SJCRH30 (cell line): Measurements from ENCODE around the gene NPM1. TPM values are rescaled to one million over a fixed set of nuclear protein-coding genes. Genes with fewer than 3 reads are reported as not detected.
"Not testable (repeated sequence)": the region's sequence is repeated elsewhere in the genome, so short reads cannot be mapped to it uniquely, and the experiment has no call there.

Experiments used
- DNase-seq, 2 experiments: peaks; one replicate each; pipeline ENCODE4 v3.0.0-alpha.2; 2015 to 2020
- H3K27ac ChIP-seq: fragments of 250-450 bp; sonication (Bioruptor Pico); 2 replicates; pipeline ENCODE4 v1.5.1; 2020; ENCODE audit warnings: mild to moderate bottlenecking, moderate library complexity
- H3K27me3 ChIP-seq: fragments of 250-450 bp; sonication (Bioruptor Pico); 2 replicates; pipeline ENCODE4 v1.5.1; 2020; ENCODE audit warnings: mild to moderate bottlenecking, moderate library complexity
- H3K36me3 ChIP-seq: fragments of 250-450 bp; sonication (Bioruptor Pico); 2 replicates; pipeline ENCODE4 v1.5.1; 2020; ENCODE audit warnings: mild to moderate bottlenecking, moderate library complexity
- H3K4me1 ChIP-seq: fragments of 250-450 bp; sonication (Bioruptor Pico); 2 replicates; pipeline ENCODE4 v1.5.1; 2020; ENCODE audit warnings: mild to moderate bottlenecking, moderate library complexity
- H3K4me3 ChIP-seq: fragments of 250-450 bp; sonication (Bioruptor Pico); 2 replicates; pipeline ENCODE4 v1.5.1; 2020; ENCODE audit warnings: mild to moderate bottlenecking, moderate library complexity
- H3K9me3 ChIP-seq: fragments of 250-450 bp; sonication (Bioruptor Pico); replicated peaks from 2 replicates; pipeline ENCODE4 v1.5.1; 2020; ENCODE audit warnings: mild to moderate bottlenecking, moderate library complexity
- total RNA-seq: library from RNA; depleted of rRNA; stranded (reverse); fragments of >200 nt; shearing (Covaris generic); gene quantifications from 2 replicates; pipeline ENCODE4 v1.2.3, GENCODE V29; 2014

NPM1 gene
- total RNA-seq, 1 experiment from 2014 or later, result 3,269 TPM

- no peaks in the 10 kb centered on the region for H3K27me3 ChIP-seq
- H3K27ac ChIP-seq, result no peak overlapping the region
- DNase-seq, result no peak
- H3K36me3 ChIP-seq, result peaks cover 73% of the 10 kb centered on the region
- H3K4me3 ChIP-seq, result no peak overlapping the region
- 0 out of 2 replicates have a peak, but pooled peaks cover 3% of the 10 kb centered on the region for H3K4me1 ChIP-seq
- no peaks in the 10 kb centered on the region for H3K9me3 ChIP-seq
Observed at GRCh38 chr5:171412186-171412585, 24.5 kb downstream of the NPM1 start.

DNA sequence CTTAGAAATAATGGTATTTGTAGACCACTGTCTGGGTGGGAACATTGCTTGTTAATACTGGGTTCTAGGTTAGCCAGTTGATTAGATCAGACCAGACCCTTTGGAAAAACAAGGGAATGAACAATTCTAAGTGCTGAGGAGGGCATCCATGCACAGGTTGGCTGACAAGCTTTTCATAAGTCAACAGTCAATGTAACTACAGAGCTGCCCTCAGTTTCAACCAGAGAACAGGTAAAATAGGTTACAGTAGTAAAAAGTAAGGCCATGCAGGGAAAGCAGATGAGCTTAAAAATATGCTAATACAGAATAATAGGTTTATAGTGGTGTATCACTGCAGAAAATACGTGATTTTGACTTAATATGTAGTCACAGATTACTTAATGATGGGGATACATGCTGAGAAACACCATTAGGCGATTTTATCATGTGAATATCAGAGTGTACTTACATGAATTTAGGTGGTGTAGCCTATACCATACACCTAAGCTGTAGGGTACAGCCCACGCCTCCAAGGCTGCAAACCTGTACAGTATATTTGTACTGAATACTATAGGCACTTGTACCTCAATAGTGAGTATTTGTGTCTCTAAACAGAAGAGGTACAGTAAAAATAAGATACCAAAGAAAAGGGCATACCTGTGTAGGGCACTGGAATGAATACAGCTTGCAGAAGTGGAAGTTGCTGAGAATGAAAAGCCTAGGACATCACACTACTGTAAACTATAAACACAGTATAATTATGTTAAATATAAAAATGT, 25.7 kb downstream of the NPM1 start:
- H3K9me3 ChIP-seq, result no peaks in the 10 kb centered on the region
- H3K27me3 ChIP-seq, result no peaks in the 10 kb centered on the region
- no peak overlapping the region for H3K27ac ChIP-seq
- no peak overlapping the region for H3K4me3 ChIP-seq
- peaks cover 62% of the 10 kb centered on the region for H3K36me3 ChIP-seq
- no peak for DNase-seq
- 0 out of 2 replicates have a peak, but pooled peaks cover under 1% of the 10 kb centered on the region for H3K4me1 ChIP-seq

DNA sequence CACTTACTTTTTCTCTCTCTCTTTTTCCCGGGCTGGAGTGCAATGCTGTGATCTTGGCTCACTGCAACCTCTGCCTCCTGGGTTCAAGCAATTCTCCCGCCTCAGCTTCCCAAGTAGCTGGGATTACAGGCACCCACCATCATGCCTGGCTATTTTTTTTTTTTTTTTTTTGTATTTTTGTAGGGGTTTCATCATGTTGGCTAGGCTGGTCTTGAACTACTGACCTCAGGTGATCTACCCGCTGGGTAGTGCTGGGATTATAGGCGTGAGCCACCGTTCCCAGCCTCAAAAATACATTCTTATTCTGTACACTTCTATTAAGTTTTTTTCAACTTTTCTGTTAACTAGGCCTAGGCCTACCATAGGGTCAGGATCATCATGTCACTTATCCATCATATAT, 26.3 kb downstream of the NPM1 start:
- peaks cover 55% of the 10 kb centered on the region for H3K36me3 ChIP-seq
- not testable (repeated sequence) for H3K4me3 ChIP-seq, H3K27ac ChIP-seq, DNase-seq, H3K9me3 ChIP-seq, H3K27me3 ChIP-seq, H3K4me1 ChIP-seq

- H3K27me3 ChIP-seq, result no peaks in the 10 kb centered on the region
- peak in 1 of 2 experiments; percentile 31 for DNase-seq
- H3K36me3 ChIP-seq, result peaks cover 43% of the 10 kb centered on the region
- no peak overlapping the region for H3K4me3 ChIP-seq
- no peaks in the 10 kb centered on the region for H3K9me3 ChIP-seq
- H3K27ac ChIP-seq, result no peak overlapping the region
- H3K4me1 ChIP-seq, result no peaks in the 10 kb centered on the region
Observed at GRCh38 chr5:171415115-171415730, 27.6 kb downstream of the NPM1 start.

DNA sequence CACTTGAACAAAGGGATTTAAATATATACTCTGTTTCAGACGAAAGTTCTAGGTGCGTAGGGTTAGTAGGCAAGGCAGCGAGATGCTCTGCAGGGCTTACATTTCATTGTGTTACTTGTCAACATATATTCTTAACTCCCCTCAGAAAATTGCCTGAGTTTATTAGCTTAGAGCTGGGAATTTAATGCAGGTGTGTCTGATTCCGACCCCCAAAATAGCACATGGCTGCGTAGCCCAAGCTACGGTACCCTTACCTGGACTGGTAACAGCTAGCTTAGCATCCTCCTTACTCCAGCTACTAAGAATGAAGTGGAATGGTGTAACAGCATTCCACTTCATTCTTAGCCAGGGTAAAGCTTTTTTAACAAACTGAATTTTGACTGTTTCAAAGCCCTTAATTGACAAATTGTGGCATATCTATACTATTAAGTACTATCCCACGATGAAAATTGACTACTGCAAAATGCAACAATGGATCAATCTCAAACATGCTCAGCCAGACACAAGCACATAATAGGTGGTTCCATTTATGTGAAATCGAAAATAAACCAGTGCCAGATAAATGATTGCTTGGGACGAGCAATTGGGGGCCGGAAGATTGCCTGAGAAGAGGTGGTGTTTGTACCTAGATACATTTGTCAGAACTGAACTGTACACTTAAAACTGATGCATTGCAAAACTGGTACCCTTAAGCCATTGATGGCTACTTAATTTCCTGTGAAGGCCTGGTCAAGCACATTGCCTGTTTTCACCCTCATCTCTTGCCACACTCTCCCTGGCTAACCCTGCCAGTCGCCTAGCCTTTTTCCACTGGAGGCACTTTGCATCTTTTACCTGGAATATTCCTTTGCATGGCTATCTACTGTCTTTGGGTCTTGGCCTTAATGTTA, 28.8 kb downstream of the NPM1 start:
- no peak overlapping the region for H3K4me3 ChIP-seq
- H3K27me3 ChIP-seq, result no peaks in the 10 kb centered on the region

DNA sequence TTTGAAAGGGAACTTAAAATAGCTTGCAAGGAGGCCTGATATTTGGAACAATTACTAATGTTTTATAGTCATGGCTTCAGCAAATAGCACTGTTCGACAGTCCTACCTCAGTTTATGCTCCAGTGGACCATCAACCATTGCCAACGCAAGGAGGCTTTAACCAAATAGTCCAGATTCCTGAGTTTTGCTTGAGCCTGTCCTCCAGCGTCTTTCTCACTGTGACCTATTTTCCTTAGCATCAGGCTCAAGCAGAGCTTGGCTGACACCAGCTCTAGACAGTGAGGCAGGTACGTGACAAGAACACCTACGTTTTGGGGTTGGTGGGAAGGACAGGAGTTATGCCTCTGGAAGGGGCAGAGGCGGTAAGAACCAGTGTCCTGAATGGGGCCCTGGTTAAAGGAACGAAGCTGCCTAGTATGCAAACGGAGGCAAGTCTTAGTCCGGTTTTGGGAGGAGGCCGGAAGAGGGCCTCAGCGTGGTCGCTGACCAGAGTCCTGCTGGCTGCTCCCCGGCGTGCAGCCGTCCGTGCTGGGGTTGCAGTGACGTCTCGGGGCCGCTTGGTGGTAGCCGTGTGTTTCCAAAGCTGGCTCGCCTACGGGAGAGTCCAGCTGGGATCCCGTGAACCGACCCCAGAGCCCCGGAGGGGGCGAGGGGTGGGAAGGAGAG, 30.8 kb downstream of the NPM1 start:
- Histone ChIP-seq H3K4me1 (no peaks in the 10 kb centered on the region), H3K27ac (no peak overlapping the region), H3K4me3 (no peak overlapping the region), H3K36me3 (peaks cover 10% of the 10 kb centered on the region), H3K9me3 (no peaks in the 10 kb centered on the region), H3K27me3 (no peaks in the 10 kb centered on the region)
- DNase-seq, result peak; percentile 36 to 47

More for the DNA sequence above, 28.8 kb downstream of the NPM1 start:
- H3K27ac ChIP-seq, result no peak overlapping the region
- H3K4me1 ChIP-seq, result no peaks in the 10 kb centered on the region
- H3K36me3 ChIP-seq, result peaks cover 31% of the 10 kb centered on the region
- DNase-seq, result no peak
- no peaks in the 10 kb centered on the region for H3K9me3 ChIP-seq

GRCh38 chr5:171418982-171419687, 31.5 kb downstream of the NPM1 start, which contains the start of gene FGF18:
Gene FGF18, plus strand, starts transcription at chr5:171419647. Its CDS starts 553 bp downstream, at chr5:171420200.
- H3K9me3 ChIP-seq, result no peaks in the 10 kb centered on the region
- H3K4me3 ChIP-seq, result no peak within 1 kb of the TSS
- H3K36me3 ChIP-seq, result peaks cover 4% of the 10 kb centered on the region
- DNase-seq, result no peak
- H3K27ac ChIP-seq, result no peak within 1 kb of the TSS
- H3K4me1 ChIP-seq, result no peaks in the 10 kb centered on the region
- H3K27me3 ChIP-seq, result no peaks in the 10 kb centered on the region

- Histone ChIP-seq H3K36me3 (no peaks in the 10 kb centered on the region), H3K4me3 (no peak overlapping the region), H3K9me3 (no peaks in the 10 kb centered on the region), H3K27ac (no peak overlapping the region), H3K27me3 (no peaks in the 10 kb centered on the region), H3K4me1 (no peaks in the 10 kb centered on the region)
- DNase-seq, result no peak
Observed at GRCh38 chr5:171419688-171420430, 32.2 kb downstream of the NPM1 start.

GRCh38 chr5:171420431-171421241, 33.0 kb downstream of the NPM1 start:
- H3K27me3 ChIP-seq, result no peaks in the 10 kb centered on the region
- no peaks in the 10 kb centered on the region for H3K9me3 ChIP-seq
- DNase-seq, result no peak
- H3K36me3 ChIP-seq, result no peaks in the 10 kb centered on the region
- no peak overlapping the region for H3K4me3 ChIP-seq
- no peaks in the 10 kb centered on the region for H3K4me1 ChIP-seq
- H3K27ac ChIP-seq, result no peak overlapping the region

DNA sequence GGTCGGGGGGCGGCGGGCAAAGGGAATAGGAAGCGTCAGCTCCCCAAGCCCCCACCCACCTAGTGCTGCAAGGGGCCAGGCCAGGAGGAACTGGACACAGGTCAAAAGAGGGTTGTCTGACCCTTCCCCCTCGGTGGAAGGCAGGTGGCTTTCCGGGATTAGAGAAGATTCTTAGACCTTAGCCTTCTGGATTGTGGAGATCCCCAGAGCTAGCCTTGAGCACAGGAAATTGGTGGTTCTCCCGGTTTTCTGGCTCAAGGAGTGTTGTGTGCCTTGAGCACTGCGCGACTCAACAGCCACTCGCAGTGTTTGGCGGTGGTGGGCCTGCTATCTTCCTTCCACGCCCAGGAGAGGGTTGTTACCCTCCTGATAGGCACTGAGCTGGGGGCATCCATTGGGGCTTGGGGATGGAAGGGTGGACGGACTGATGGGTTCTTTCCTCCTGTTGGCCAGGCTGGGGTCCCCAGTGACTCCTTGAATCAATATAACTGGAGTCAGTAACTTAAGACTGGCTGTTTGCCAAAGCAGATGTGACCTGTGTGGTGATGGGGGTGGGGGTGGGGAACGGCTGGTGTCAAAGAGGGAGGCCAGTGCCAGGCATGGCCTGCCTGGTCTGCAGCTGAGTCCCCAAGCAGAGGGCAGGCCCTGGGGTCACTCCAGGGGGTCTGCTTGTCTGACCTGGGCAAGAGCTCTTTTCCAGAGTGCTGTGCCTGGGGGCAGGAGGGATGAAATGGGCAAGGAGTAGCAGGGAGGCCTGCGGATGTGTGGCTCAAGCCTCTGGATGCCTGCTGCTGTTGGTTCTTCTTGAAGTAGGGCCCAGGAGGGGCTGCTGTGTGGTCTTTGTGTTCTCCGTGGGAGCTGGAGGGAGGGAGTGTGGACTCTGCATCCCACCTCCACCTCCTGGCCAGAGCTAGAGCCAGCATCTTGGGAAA, 33.9 kb downstream of the NPM1 start:
- no peak overlapping the region for H3K27ac ChIP-seq
- H3K4me1 ChIP-seq, result no peaks in the 10 kb centered on the region
- H3K4me3 ChIP-seq, result no peak overlapping the region
- H3K9me3 ChIP-seq, result no peaks in the 10 kb centered on the region
- H3K36me3 ChIP-seq, result no peaks in the 10 kb centered on the region
- no peak for DNase-seq
- H3K27me3 ChIP-seq, result no peaks in the 10 kb centered on the region

DNA sequence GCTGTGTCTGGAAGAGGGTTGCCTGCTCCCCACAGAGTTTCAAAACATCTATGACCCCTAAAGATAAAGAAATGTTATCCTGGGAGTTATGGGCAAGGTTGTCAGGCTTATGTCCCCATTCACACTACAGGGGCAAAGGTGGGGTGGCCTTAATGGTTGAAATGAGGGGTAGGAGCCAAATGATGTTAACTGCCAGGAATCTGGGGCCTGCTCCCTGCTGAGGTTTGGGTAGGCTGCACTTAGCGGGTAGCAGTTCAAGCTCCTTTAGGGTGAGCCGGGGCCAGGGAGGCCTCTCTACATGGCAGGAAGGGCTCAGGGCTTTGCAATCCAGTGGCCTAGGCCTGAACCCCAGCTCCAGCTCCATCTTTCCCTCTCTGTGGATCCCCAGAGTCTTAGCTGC, 34.8 kb downstream of the NPM1 start:
- no peaks in the 10 kb centered on the region for H3K36me3 ChIP-seq
- no peak overlapping the region for H3K27ac ChIP-seq
- H3K27me3 ChIP-seq, result no peaks in the 10 kb centered on the region
- no peak for DNase-seq
- H3K9me3 ChIP-seq, result no peaks in the 10 kb centered on the region
- no peaks in the 10 kb centered on the region for H3K4me1 ChIP-seq
- no peak overlapping the region for H3K4me3 ChIP-seq
